Gastroesophageal sphincter (tissue), 4 donors: Measurements from ENCODE around the gene METTL25B. TPM values are rescaled to one million over a fixed set of nuclear protein-coding genes. Genes with fewer than 3 reads are reported as not detected.
A peak's percentile ranks its signal among the peaks of the same experiment; 100 is the strongest.

Experiments used
- ATAC-seq: fragments of 150-250 bp; one replicate; pipeline ENCODE4 v1.9.1; 2016; ENCODE audit warnings: mild to moderate bottlenecking, moderate library complexity
- H3K27ac ChIP-seq, 4 donors: fragments of 200-600 bp; sonication (generic) in 3 of 4; 1 replicate in 3 of 4; 2 replicates in 1 of 4; pipeline ENCODE4 v1.5.1; 2016 to 2019
- H3K27me3 ChIP-seq: fragments of 200-600 bp; sonication (generic); one replicate; pipeline ENCODE4 v1.5.1; 2019
- H3K36me3 ChIP-seq, 2 donors: fragments of 200-600 bp; sonication (generic); one replicate each; pipeline ENCODE4 v1.5.1; 2019; ENCODE audit warnings: control low read depth in 1 of 2
- H3K4me1 ChIP-seq, 3 donors: fragments of 200-600 bp; sonication (generic); 1 replicate in 2 of 3; 2 replicates in 1 of 3; pipeline ENCODE4 v1.5.1; 2016 to 2019; ENCODE audit warnings: control low read depth in 2 of 3
- H3K4me3 ChIP-seq, 2 donors: fragments of 200-600 bp; sonication (generic); one replicate each; pipeline ENCODE4 v1.5.1; 2019; ENCODE audit warnings: mild to moderate bottlenecking in 1 of 2, moderate library complexity in 1 of 2
- H3K9me3 ChIP-seq, 3 donors: fragments of 200-600 bp; sonication (generic); one replicate each; pipeline ENCODE4 v1.5.1; 2017 to 2019; ENCODE audit warnings: control low read depth in 2 of 3
- EP300 ChIP-seq: sonication (generic); formaldehyde crosslinking; IDR thresholded peaks from one replicate; pipeline ENCODE4 v1.6.1; 2017; ENCODE audit warnings: antibody characterized with exemption, mild to moderate bottlenecking
- POLR2A ChIP-seq, 2 donors: fragments of 450-650 bp; IDR thresholded peaks; one replicate each; pipeline ENCODE4 v1.6.1; 2017; ENCODE audit warnings: antibody characterized with exemption in 2 of 2, mild to moderate bottlenecking in 2 of 2, moderate library complexity in 1 of 2
- POLR2AphosphoS5 ChIP-seq: sonication (generic); formaldehyde crosslinking; IDR thresholded peaks from one replicate; pipeline ENCODE4 v1.6.1; 2017; ENCODE audit warnings: antibody characterized with exemption
- WGBS, 2 donors: methylation state at CpG; one replicate each; pipeline ENCODE4 v1.1.5; 2018; ENCODE audit warnings: low coverage in 1 of 2; 5-methylcytosine and 5-hydroxymethylcytosine counted together
- total RNA-seq, 4 donors: library from RNA; depleted of rRNA; stranded (reverse); fragments of >200 nt; gene quantifications; one replicate each; pipeline ENCODE4 v1.1.0, GENCODE V29; 2016
- TF ChIP-seq, protein P1 (sequence below), 4 experiments: fragments of 200-600 bp in 2 of 4; fragments of 450-650 bp in 2 of 4; sonication (generic) in 1 of 4; IDR thresholded peaks; one replicate each; pipeline ENCODE4 v1.5.1; 2017 to 2019; ENCODE audit warnings: antibody characterized with exemption in 4 of 4, mild to moderate bottlenecking in 2 of 4, moderate library complexity in 2 of 4

Gene METTL25B
- total RNA-seq, 4 donors from 2014 or later = 8.4 to 29.0 (median 17.4) TPM

DNA sequence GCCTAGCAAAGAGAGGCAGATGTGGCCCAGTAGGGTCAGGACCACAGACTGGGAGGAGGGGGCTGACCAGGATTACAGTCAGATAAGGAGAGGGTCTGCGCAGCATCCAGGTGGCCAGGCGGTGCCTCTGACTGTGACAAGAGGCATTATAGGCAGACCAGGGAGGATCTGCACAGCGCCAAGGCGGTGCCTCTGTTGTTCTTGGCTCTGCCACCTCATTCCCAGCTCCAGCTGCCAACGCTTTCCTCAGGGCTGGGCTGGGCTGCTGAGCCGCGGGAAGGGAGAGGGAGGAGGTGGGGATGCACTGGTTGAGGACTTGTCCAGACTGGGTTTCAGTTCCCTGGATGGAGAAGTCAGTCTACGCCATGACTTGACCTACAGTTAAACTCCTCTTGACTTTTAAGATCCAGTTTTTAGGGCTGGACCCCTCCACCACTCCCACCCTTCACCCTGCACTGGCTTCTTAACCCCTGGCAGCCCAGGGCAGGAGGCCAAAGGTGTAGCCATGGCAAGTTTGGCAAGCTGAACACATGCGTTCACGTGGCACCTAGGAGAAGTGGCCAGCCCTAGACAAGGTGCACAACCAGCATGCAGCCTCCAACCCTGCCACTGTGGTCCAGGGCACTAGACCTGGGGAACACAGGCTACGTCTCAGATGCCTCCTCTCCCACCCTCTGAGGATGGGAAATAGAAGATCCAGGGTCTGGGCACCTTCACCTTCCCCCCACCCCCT lies 18.3 kb upstream of the METTL25B start:
- TF ChIP-seq POLR2AphosphoS5 = no peak
- Histone ChIP-seq H3K36me3 (no peaks in the 10 kb centered on the region), H3K4me1 (peaks cover 0 to 79% (median 39%) of the 10 kb centered on the region in 3 donors), H3K27ac (peak overlapping the region in 3 of 4 donors; percentile 48 to 85 (median 62)), H3K4me3 (no peak overlapping the region), H3K27me3 (no peaks in the 10 kb centered on the region), H3K9me3 (no peaks in the 10 kb centered on the region)
- peak; percentile 68 for ATAC-seq
- WGBS, 2 donors = 40% methylated on average over 3 of the region's 11 CpGs; no CpG with 5 or more reads in 1 of the 2 donors

DNA sequence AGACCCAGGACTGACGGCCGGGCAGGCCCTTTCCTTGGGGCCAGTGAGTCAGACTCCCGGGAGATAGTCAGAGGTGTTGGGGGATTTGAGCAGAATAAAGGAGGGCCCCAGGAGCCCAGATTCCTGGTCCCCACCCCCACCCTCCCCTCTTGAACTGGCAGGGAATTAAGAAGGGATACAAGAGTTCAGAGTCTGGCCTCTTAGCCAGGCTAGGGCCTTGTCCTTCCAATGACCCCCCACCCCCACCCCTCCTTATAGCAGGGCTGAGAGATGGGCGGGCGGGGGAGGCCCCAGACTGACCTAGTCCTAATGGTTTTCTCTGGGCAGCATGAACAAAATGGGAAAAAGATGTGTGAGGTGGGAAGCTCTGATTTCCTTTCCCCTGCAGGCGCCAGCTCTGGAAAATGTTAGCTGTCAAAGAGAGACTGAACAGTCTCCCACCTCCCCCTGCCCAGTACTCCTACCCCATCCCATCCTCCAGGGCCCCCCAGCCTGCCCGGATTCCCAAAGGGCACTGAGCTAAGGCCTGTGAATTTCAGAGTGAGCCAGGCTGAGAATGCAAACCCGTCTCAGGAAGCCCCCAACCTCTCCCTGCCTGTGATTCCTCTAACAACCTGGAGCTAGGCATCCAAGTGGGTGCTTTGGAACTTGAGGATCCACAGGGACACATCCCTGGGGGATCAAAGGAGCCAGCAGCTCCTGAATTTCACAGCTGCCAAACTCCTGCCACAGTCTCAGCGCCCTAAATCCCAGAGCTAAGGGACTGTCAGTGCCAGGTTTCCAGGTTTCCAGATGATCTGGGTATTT lies 17.1 kb upstream of the METTL25B start:
- peaks cover 0 to 10% of the 10 kb centered on the region in 2 donors for H3K36me3 ChIP-seq
- H3K27me3 ChIP-seq = no peaks in the 10 kb centered on the region
- H3K4me1 ChIP-seq = peaks cover 0 to 66% (median 26%) of the 10 kb centered on the region in 3 donors
- WGBS, 2 donors = no CpG with 5 or more reads among the region's 9 CpGs
- peak overlapping the region in 1 of 4 donors; percentile 62 for H3K27ac ChIP-seq
- TF ChIP-seq EP300 (no peak), POLR2AphosphoS5 (no peak), POLR2A (IDR thresholded peaks at IDR 0.05) (no peak)
- TF ChIP-seq, protein P1, sequence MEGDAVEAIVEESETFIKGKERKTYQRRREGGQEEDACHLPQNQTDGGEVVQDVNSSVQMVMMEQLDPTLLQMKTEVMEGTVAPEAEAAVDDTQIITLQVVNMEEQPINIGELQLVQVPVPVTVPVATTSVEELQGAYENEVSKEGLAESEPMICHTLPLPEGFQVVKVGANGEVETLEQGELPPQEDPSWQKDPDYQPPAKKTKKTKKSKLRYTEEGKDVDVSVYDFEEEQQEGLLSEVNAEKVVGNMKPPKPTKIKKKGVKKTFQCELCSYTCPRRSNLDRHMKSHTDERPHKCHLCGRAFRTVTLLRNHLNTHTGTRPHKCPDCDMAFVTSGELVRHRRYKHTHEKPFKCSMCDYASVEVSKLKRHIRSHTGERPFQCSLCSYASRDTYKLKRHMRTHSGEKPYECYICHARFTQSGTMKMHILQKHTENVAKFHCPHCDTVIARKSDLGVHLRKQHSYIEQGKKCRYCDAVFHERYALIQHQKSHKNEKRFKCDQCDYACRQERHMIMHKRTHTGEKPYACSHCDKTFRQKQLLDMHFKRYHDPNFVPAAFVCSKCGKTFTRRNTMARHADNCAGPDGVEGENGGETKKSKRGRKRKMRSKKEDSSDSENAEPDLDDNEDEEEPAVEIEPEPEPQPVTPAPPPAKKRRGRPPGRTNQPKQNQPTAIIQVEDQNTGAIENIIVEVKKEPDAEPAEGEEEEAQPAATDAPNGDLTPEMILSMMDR (IDR thresholded peaks at IDR 0.05) = no peak
- H3K4me3 ChIP-seq = no peak overlapping the region
- H3K9me3 ChIP-seq = no peaks in the 10 kb centered on the region
- ATAC-seq = no peak

DNA sequence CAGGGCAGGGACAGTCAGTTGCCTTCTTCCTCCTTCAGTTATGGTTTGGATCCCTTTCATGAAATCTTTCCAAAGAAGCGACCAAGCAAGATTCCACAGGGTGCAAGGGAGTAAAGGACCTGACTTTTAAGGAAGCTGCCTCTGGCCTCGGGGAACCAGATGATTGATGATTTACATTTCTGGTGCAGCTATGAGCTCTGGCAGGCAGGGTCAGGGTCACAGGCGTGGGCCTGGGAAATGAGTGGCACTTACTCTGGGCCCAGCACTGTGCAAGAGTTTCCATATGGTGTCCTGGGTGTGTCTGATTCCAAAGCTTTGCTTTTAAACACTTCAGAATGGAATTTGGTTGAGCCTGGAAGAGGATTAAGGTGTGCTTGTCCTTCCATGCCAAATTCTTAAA lies 15.6 kb upstream of the METTL25B start:
- Histone ChIP-seq H3K27me3 (no peaks in the 10 kb centered on the region), H3K27ac (peak overlapping the region in 1 of 4 donors; percentile 31), H3K36me3 (peaks cover 0 to 16% of the 10 kb centered on the region in 2 donors), H3K4me3 (no peak overlapping the region), H3K9me3 (no peaks in the 10 kb centered on the region), H3K4me1 (peaks cover 0 to 52% (median 15%) of the 10 kb centered on the region in 3 donors)
- no peak for TF ChIP-seq POLR2AphosphoS5
- TF ChIP-seq, protein P1 (IDR thresholded peaks at IDR 0.05) = no peak
- no peak for TF ChIP-seq POLR2A (IDR thresholded peaks at IDR 0.05)
- no peak for TF ChIP-seq EP300
- ATAC-seq = no peak
- WGBS, 2 donors = 0 to 25% methylated on average over 1 of the region's 3 CpGs

DNA sequence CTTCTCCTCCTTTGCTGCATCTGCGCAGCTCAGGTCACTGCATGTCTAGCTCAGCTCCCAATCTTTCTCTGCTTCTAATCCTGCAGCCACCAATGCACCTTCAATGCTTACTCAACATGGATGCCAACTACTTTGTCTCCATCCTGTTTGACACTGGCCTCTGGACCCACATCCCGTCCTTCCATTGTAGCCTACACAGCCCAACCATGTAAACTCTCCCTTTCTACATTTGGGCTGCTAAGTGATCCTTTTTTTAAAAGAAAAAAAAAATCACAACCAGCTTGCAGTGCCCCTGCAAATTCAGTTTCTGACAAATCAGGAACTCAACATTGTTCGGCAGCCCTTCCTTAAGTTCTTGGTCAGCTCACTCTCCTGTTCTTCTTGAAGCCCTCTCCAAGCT lies 13.4 kb upstream of the METTL25B start:
- TF ChIP-seq POLR2AphosphoS5 (no peak), POLR2A (IDR thresholded peaks at IDR 0.05) (no peak), EP300 (no peak)
- TF ChIP-seq, protein P1 (IDR thresholded peaks at IDR 0.05) = no peak
- H3K27me3 ChIP-seq = no peaks in the 10 kb centered on the region
- WGBS, 2 donors = 69 to 75% methylated on average over 3 of the region's 3 CpGs
- H3K27ac ChIP-seq = no peak overlapping the region
- no peak for ATAC-seq
- no peak overlapping the region for H3K4me3 ChIP-seq
- peaks cover 0 to 31% (median 8%) of the 10 kb centered on the region in 3 donors for H3K4me1 ChIP-seq
- H3K9me3 ChIP-seq = no peaks in the 10 kb centered on the region
- H3K36me3 ChIP-seq = peaks cover 0 to 25% of the 10 kb centered on the region in 2 donors

DNA sequence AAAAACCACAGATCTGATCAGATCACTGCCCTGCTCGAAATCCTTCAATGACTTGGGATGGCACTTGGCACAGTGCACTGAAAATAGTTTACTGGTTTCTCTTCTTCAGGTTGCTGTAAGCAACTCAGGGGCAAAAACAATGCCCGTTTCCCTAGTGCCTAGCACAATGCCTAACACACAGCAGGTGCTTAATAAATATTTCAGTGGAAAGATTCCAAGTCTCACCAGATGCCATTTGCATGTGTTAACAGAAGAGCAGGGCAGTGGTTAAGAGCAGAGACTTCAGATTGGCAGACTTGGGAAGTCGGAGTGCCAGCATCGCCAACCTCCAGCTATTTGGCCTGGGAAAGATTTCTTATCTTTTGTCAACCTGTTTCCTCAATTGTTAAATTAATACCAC lies 10.9 kb upstream of the METTL25B start:
- TF ChIP-seq, protein P1 (IDR thresholded peaks at IDR 0.05) = no peak
- TF ChIP-seq POLR2AphosphoS5 = no peak
- TF ChIP-seq EP300 = no peak
- no peak for TF ChIP-seq POLR2A (IDR thresholded peaks at IDR 0.05)
- H3K36me3 ChIP-seq = peaks cover 0 to 51% of the 10 kb centered on the region in 2 donors
- no peak overlapping the region for H3K4me3 ChIP-seq
- H3K4me1 ChIP-seq = peaks cover 0 to 10% (median 3%) of the 10 kb centered on the region in 3 donors
- H3K27me3 ChIP-seq = no peaks in the 10 kb centered on the region
- no peak overlapping the region for H3K27ac ChIP-seq
- H3K9me3 ChIP-seq = no peaks in the 10 kb centered on the region
- no peak for ATAC-seq
- WGBS, 2 donors = 85 to 88% methylated on average over 4 of the region's 4 CpGs
